Measurements from ENCODE around the gene CACNA1A.
A peak's percentile ranks its signal among the peaks of the same experiment; 100 is the strongest.
"Not testable (repeated sequence)": the region's sequence is repeated elsewhere in the genome, so short reads cannot be mapped to it uniquely, and the experiment has no call there.

The CACNA1A gene

DNA sequence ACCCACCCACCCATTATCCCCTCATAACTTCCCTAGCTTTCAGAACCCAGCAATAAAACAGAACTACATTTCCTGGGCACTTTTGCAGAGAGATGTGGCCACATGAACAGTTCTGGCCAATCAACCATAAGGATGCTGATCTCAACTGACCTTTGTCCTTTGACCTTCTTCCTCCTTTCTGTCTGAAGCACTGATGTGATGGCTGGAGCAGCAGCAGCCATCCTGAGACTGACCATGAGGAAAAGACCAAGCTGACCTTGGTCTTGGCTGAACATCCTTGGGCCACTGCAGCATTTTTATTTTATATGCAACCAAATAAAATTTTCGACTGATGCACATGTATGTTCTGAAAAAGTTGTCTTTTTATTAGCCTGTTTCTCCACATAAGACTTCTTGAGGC, 33.1 kb upstream of the CACNA1A start:
- TF ChIP-seq, protein P1, sequence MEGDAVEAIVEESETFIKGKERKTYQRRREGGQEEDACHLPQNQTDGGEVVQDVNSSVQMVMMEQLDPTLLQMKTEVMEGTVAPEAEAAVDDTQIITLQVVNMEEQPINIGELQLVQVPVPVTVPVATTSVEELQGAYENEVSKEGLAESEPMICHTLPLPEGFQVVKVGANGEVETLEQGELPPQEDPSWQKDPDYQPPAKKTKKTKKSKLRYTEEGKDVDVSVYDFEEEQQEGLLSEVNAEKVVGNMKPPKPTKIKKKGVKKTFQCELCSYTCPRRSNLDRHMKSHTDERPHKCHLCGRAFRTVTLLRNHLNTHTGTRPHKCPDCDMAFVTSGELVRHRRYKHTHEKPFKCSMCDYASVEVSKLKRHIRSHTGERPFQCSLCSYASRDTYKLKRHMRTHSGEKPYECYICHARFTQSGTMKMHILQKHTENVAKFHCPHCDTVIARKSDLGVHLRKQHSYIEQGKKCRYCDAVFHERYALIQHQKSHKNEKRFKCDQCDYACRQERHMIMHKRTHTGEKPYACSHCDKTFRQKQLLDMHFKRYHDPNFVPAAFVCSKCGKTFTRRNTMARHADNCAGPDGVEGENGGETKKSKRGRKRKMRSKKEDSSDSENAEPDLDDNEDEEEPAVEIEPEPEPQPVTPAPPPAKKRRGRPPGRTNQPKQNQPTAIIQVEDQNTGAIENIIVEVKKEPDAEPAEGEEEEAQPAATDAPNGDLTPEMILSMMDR (IDR thresholded peaks at IDR 0.05; ENCODE audit: low read depth, low read length): no peak
- no peak for DNase-seq (ENCODE audit: extremely low read depth, low read depth)

DNA sequence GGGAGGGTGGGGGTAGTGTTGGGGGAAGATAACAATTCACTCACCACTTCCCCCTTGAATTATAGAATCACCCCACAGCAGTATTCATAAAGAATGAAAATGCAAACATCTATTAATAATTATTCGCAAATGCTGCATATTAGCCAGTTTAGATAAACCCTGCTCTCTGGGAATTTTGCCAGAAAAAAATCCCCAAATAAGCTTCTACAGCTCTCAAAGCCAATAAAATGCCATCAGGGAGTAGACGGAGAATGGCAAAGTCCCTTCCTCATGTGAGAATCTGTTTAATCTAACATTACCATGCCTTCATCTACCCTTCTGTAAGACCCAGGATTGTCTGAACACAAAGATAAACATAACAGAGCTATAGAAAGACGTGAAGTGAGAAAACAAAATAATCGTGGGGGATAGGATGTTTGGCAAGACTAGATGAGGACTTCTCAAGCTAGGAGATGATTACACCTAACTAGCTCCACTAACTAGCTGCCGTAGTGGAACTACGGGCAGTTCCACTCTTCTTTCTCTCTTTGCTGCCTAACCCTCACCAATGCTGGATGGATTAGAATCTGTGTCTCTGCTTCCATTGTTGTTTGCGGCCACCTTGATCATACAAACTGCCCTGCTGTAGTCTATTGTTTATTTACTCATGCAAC, 32.4 kb upstream of the CACNA1A start:
- TF ChIP-seq, protein P1 (IDR thresholded peaks at IDR 0.05; ENCODE audit: low read depth, low read length): no peak
- no peak for DNase-seq (ENCODE audit: extremely low read depth, low read depth)

DNA sequence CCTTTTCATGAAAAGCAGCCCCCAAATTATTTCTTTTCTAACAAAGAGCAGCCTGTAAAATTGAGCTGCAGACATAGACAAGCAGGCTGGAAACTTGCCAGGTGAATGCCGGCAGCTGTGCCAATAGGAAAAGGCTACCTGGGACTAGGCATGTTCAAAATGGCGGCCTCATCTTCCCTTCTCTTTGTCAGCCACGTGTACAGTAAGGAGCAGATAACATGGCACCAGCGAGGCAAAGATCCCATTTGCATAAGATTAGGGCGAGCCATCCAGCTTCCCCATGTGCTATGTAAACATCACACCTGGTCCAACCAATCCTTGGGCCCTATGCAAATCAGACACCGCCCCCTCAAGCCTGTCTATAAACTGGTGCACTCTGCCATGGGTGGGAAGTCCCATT, 31.2 kb upstream of the CACNA1A start:
- TF ChIP-seq, protein P1 (IDR thresholded peaks at IDR 0.05; ENCODE audit: low read depth, low read length): no peak
- no peak for DNase-seq (ENCODE audit: extremely low read depth, low read depth)

DNA sequence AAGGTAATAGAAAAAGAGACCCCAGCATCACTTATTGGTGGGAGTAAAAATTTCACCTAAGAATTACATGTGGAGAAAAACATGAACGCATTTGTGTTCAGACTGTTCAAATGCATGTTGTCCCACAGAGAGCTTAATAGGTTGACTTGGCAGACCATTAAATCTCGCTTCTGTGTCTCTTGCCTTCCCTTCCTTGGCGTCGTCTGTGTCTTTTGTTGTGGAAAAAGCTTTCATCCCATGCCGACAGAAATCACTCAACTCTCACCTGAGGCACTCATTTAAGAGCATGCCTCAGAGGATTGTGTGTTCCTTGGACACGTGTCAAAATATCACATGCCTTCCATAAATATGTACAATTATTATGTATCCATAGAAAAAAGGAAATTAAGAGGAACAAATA, 24.4 kb upstream of the CACNA1A start:
- DNase-seq (ENCODE audit: extremely low read depth, low read depth): no peak
- TF ChIP-seq, protein P1 (IDR thresholded peaks at IDR 0.05; ENCODE audit: low read depth, low read length): no peak

DNA sequence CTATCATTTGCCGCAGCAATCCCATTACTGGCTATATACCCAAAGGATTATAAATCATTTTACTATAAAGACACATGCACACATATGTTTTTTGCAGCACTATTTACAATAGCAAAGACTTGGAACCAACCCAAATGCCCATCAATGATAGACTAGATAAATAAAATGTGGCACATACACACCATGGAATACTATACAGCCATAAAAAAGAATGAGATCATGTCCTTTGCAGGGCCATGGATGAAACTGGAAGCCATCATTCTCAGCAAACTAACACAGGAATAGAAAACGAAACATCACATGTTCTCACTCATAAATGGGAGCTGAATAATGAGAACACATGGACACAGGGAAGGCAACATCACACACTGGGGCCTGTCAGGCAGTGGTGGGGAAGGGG, 23.4 kb upstream of the CACNA1A start:
- not testable (repeated sequence) for DNase-seq (ENCODE audit: extremely low read depth, low read depth)

DNA sequence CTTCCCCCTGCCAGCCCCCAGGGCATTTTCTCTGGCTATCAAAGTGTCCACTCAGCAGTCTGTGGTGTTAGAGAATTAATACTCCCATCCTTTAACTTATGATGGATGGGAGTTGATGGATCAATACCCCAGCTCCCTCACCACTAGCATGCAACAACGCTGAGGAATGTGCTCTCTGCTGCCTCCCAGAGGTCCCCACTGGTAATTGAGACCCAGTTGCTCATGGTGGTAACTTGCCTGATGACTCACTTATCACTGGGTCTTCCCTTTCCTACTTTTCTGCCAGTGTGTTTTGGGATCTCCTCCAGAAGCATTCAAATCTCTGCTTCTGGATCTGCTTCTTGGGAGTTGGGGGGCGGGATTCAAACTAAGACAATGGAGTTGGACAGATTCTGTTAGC, 20.3 kb upstream of the CACNA1A start:
- no peak for DNase-seq (ENCODE audit: extremely low read depth, low read depth)
- TF ChIP-seq, protein P1 (IDR thresholded peaks at IDR 0.05; ENCODE audit: low read depth, low read length): peak; percentile 18

DNA sequence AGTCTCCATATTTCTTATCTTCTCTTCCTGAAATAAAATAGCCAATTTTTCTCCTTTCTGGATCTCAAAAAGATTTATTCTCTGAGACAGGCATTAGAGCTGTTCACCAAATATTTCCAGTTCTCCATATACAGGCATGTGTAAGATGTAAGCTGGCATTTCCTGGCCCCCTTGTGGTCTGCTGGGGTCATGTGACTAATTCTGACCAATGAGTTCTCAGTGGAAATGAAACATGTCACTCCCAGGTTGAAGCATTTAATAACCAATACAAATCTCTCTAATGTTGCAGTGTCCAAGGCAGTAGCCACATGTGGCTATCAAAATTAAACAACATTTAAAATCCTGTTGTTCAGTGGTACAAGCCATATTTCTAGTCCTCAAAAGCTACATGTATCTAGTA, 14.8 kb upstream of the CACNA1A start:
- TF ChIP-seq, protein P1 (IDR thresholded peaks at IDR 0.05; ENCODE audit: low read depth, low read length): no peak
- no peak for DNase-seq (ENCODE audit: extremely low read depth, low read depth)

DNA sequence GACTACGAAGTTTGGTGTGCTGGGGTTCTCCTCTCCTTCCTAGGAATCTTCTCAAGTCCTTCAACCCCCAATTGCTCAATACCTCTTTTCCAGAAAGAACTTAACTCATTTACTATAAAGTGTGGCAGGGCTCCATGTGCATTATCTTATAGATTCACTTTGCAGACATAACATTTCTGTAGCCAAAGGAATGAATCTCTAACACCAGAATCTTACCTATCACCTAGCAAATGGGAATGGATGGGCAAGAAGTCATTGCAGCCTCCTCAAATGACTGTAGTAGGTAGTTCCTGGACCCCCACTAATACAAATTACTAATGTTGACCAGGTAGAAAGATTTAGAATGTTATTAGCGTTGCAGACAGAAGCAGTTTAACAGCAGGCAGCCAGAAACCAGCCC, 5.7 kb upstream of the CACNA1A start:
- TF ChIP-seq, protein P1 (IDR thresholded peaks at IDR 0.05; ENCODE audit: low read depth, low read length): no peak
- DNase-seq (ENCODE audit: extremely low read depth, low read depth): no peak

Measured in AG09319 (cell line).